Bone marrow (tissue), 2 donors: Measurements from ENCODE around the gene CROCC2.

Source experiments
- DNase-seq, 2 donors: peaks; one replicate each; lab custom pipeline; 2025; lab: John Stamatoyannopoulos, UW

CROCC2 gene

DNA sequence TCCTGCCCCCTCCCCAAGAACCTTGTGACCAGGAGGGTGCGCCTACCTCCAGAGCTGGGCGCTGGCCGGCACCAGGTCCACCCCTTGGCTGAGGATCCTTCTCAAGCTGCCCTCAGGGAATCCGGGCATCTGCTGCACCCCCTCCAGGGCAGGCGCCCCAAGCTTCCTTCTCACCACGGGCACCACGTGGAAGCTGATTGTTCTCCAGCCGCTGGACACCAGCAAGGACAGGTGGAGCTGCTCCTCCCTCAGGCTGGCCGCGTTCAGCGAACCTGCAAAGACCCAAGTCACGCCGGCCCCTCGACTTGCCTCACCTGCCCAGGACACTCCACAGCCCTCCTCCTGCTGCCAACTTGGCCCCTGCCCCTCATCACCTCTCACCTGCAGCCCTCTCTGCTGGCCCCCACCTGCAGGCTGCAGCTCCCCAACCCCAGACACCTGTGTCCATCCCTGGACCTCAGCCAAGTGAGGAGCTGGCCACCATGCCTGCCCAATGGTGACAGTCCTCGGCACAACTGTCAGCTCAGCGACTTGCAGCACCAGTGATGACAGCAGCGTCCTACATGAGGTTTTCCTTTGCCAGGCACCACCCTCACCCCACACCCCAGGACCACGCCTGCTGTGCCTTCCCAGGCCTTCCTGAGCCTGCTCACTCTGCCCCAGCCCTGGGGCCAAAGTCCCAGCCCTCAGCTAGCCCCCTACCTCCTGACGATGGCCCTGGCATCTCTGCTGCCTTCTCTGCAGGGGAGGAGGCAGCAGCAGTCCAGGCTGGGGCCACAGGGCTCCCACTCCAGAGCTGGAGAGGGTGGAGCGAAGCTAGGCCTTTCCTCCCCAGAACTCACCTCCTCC lies 14.4 kb upstream of the CROCC2 start:
- DNase-seq: no peak

- no peak for DNase-seq
These were observed 13.8 kb upstream of the CROCC2 start for GRCh38 chr2:240892356-240892755.

DNA sequence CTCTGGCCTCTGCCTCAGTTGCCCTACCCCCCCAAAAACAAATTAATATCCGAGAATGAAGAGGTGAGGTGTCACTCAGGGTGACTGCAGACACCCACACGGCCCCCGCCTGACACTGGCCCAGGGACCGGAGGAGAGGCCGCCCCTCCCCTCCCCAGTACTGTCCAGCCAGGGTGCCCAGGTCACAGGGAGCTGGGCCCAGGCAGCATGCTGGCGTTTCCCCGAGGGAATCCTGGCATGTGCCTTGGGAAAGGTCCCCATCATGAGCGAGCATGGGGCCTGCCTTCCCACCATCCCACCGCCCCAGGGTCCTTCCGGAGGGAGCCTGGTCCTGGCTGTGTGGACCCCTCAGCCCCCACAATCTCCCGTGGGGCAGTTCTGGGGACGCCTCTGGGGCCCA lies 13.2 kb upstream of the CROCC2 start:
- no peak for DNase-seq

DNA sequence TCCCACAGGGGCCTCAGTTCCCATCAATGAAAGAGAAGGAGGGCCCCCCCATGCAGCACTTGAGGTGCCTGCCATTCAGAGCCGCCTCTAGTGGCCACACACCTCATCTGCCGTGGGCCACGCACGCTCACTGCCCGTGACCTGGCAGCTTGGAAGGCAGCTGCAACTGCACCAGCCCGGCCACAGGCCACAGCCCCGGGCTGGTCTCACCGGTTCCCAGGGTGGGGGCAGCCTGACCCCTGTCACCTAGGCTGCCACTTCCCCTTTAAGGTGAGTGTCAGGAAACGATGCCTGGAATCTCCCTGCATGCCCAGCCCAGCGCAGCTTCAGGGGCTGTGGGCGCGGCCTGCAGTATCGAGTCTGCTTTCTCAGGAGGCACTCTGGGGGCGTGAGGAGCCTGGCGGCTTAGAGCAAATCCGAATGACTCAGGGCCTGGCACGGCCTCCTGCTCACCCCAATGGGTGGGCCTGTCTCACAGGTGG lies 12.7 kb upstream of the CROCC2 start:
- DNase-seq: no peak

GRCh38 chr2:240894006-240894405 lies 12.1 kb upstream of the CROCC2 start:
- no peak for DNase-seq

- no peak for DNase-seq
These were observed 11.1 kb upstream of the CROCC2 start for GRCh38 chr2:240894836-240895558.

DNA sequence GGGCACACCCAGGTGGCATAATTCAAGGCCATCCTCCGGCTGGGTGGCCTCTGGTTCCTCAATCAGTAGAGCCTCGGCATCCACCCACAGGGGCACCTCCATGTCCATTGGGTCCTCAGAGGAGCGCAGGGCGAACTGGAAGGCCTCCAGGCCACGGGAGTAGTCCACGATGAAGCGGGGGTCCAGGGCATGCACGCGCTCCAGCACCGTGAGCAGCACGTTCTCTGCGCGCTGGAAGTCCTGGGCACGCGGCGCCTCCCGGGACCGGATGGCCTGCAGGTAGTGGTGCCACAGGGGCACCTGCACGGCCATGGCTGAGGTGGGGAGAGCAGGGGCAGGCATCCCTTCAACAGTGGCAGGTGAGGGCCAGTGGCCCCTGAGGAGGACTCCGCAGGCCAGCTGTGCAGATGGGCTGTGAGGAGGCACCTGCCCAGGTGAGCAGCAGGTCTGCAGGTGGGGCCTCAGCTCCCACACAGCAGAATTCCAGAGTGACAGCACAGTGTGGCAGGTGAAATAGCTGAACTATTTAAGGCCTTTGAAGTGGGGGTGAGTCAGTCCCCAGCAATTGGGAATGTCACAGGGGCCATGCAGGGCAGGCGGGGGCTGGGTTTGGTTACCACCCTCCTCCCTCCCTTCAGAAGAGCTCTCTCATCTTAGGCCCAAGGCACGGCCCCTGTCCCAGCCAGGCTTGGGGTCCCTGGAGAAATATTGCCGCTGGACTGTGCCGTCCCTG lies 10.3 kb upstream of the CROCC2 start, which contains the start of gene MAB21L4:
TSS of gene MAB21L4 (minus strand) at position 501 of the 733 bp plus-strand sequence. CDS start at position 342, 159 bp downstream.
- DNase-seq: no peak

- DNase-seq: no peak
These were observed 9.7 kb upstream of the CROCC2 start for GRCh38 chr2:240896394-240896793.

- DNase-seq: no peak
These were observed 9.1 kb upstream of the CROCC2 start for GRCh38 chr2:240896871-240897692.

DNA sequence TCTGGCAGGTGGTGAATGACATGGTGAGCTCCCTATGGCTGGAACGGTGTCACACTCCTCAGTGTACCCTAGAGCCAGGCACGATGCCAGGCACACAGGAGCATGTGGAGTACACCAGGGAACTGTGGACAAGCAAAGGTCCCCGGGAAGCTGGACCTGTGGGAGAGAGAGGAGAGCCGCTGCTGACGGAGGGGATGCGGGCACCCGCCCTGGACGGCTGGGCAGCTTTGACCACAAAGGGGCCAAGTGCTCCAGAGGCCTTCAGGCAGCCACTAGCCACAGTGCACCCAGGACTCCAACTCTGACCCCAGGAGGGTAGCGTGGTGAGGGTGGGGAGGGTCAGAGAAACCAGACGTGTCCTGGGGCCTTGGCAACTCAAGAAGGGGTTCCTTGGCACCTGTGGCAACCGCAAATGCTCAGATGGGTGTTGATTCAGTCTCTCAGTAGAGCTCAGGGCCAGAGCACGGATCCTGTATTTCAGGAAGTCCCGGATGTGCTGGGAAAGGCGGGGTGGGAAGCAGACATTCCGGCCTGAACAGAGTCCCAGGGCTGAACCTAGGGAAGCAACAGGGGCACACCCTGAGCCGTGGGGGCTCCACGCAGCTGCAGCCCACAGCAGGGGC lies 7.9 kb upstream of the CROCC2 start:
- no peak for DNase-seq

DNA sequence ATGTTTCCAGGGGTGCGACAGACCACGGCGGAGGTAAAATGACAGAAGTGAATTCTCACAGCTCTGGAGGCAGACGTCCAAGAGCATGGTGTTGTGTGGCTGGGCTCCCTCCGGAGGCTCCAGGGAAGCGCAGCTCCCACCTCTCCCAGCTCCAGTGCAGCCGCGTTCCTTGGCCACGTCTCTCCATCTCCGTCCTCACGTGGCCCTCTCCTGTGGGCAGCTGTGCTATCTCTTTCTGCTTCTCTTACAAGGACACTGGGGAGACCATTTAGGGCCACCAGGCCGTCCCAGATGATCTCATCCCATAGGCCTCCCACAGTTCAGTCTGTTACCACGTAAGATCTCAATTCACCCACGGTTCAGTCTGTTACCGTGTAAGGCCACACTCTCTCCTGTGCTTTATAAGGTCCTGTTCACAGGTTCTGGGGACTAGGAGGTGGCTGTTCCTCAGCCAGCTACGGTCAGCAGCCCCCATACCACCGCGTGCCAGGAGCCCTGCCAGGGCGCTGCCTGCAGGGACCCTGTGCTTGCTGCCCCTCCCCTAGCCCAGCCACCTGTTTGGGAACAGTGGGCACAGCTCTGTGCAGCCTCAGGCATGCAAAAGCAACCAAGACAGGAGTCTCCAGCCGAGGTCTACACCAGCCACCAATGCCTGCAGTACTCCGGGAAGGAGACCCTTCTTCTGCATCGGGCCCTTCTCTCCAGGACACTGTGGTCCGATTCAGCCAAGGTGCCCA lies 7.2 kb upstream of the CROCC2 start:
- DNase-seq: no peak

DNA sequence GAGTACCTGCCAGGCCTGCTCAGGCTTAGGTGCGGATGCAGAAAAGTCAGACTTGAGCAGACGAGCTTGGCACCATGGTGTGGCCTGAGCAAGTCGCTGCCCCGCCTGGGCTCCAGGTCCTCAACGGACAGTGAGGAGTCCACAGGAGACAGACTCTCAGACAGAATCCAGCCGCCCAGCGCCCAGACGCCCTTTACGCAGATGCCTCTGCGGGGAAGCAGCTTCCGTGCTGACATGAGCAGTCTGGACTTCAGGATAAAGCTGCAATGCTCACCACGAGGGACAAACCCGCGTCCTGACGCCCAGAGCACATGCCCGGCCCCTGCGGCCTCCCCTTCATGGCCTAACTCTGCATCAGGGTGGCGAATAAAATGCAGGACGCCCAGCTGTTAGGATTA lies 6.7 kb upstream of the CROCC2 start:
- DNase-seq: no peak

- no peak for DNase-seq
These were observed 5.8 kb upstream of the CROCC2 start for GRCh38 chr2:240900141-240900860.

DNA sequence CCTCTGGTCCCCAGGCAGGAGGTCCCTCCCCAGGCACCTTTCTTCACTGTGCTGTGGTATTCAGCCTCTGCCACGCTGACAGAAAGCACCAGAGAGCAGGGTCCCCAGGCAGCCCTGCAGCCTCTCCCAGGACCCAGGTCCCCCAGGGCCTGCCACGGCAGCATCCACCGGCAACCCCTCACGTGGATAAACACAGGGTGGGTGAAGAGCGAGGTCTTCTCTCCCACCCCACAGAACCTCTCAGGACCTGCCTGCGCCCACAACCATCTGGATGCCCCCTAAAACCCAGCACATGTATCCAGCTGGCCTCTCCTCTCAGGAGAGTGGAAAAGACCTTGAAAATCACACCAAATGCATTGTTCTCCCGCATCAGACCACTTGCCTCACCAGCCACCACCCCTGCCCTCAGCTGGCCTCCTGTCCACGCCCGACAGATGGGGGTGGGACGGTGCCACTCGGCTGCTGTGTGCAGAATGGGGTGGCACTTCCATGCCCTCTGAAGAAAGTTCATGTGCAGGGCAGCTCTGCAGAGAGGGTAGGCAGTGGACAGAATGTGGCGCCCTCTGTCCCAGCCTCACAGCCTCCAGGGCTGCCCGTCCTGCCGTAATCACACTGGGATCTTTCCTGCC lies 4.0 kb upstream of the CROCC2 start:
- DNase-seq: no peak

- DNase-seq: no peak
These were observed 3.5 kb upstream of the CROCC2 start for GRCh38 chr2:240902615-240903041.

- no peak for DNase-seq
These were observed 2.7 kb upstream of the CROCC2 start for GRCh38 chr2:240903191-240904060.

DNA sequence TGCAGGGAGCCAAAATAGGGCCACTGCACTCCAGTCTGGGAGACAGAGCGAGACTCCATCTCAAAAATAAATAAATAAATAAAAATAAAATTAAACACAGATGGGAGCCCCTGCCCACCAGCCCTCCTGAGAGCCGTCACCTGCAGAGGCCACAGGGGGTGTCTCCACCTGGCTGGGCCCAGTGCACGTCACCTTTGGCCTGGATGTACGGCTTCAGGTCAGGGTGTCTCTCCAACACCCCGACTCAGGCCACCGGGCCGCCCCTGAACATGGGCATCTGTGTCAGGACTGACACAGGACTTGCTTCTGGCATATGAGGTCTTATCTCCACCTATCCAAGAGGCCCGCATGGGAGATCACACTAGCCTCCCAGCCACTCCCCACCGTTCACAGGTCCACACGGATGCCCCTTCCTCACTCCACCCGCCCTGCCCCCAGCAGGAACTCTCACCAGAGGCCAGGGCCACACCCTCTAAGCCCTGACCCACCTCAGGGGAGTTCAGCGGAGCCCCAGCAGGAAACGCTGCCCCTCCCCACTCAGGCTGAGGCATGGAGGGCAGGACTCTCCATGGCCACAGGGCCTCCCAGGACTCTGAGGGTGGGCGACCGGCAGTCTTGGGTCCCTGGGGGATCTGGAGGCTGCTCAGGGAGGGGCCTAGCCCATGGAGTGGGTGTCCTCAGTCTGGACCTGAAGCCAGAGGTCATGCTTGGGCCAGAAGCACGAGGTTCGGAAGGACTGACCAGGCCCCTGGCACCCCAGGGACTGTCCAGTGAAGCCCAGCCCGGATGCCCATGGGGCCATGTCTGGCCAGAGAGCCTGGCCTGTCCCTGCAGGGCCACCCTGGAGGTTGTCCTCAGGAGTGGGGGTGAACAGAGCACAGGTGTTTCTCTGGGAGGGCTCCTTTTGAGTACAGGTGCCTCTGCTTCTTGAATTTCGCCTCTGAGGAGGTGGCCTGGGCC lies 1.6 kb upstream of the CROCC2 start:
- no peak for DNase-seq
